DMS 273 (cell line): ENCODE measurements around the gene PPP3CA.

Experiments
- DNase-seq: peaks from one replicate; lab custom pipeline; 2025; ENCODE audit not compliant: unreplicated experiment; lab: John Stamatoyannopoulos, UW

Gene PPP3CA

GRCh38 chr4:101332424-101332823 is 14.9 kb downstream of the PPP3CA start:
- no peak for DNase-seq

GRCh38 chr4:101331017-101331416 is 16.3 kb downstream of the PPP3CA start:
- no peak for DNase-seq

- DNase-seq, result no peak
Observed at GRCh38 chr4:101329592-101329991, 17.7 kb downstream of the PPP3CA start.

GRCh38 chr4:101328063-101328602 is 19.2 kb downstream of the PPP3CA start:
- DNase-seq, result no peak

- no peak for DNase-seq
Observed at GRCh38 chr4:101326576-101326975, 20.8 kb downstream of the PPP3CA start.

GRCh38 chr4:101322743-101323142 is 24.6 kb downstream of the PPP3CA start:
- no peak for DNase-seq

GRCh38 chr4:101321481-101322042 is 25.8 kb downstream of the PPP3CA start:
- DNase-seq, result no peak

GRCh38 chr4:101315786-101316185 is 31.5 kb downstream of the PPP3CA start:
- no peak for DNase-seq

GRCh38 chr4:101315041-101315440 is 32.3 kb downstream of the PPP3CA start:
- DNase-seq, result no peak

- no peak for DNase-seq
Observed at GRCh38 chr4:101309925-101310324, 37.4 kb downstream of the PPP3CA start.

GRCh38 chr4:101307899-101308298 is 39.4 kb downstream of the PPP3CA start:
- no peak for DNase-seq

- peak; percentile 33 for DNase-seq
Observed at GRCh38 chr4:101306764-101307615, 40.3 kb downstream of the PPP3CA start.

GRCh38 chr4:101306225-101306624 is 41.1 kb downstream of the PPP3CA start:
- DNase-seq, result no peak

- DNase-seq, result no peak
Observed at GRCh38 chr4:101304916-101305315, 42.4 kb downstream of the PPP3CA start.

GRCh38 chr4:101299899-101300540 is 47.3 kb downstream of the PPP3CA start:
- DNase-seq, result no peak

- DNase-seq, result no peak
Observed at GRCh38 chr4:101299021-101299420, 48.3 kb downstream of the PPP3CA start.

- no peak for DNase-seq
Observed at GRCh38 chr4:101295691-101296090, 51.6 kb downstream of the PPP3CA start.

- DNase-seq, result no peak
Observed at GRCh38 chr4:101294597-101294996, 52.7 kb downstream of the PPP3CA start.

- DNase-seq, result no peak
Observed at GRCh38 chr4:101292901-101293300, 54.4 kb downstream of the PPP3CA start.

GRCh38 chr4:101292214-101292613 is 55.1 kb downstream of the PPP3CA start:
- no peak for DNase-seq

GRCh38 chr4:101291198-101291597 is 56.1 kb downstream of the PPP3CA start:
- DNase-seq, result no peak

GRCh38 chr4:101290654-101291053 is 56.7 kb downstream of the PPP3CA start:
- DNase-seq, result no peak
